ENCODE data around the gene ATP4A.

The ATP4A gene

GRCh38 chr19:35549174-35549788 lies 14.2 kb downstream of the ATP4A start:
- DNase-seq, result peak; percentile 70

GRCh38 chr19:35546532-35546931 lies 16.9 kb downstream of the ATP4A start:
- DNase-seq, result no peak

DNA sequence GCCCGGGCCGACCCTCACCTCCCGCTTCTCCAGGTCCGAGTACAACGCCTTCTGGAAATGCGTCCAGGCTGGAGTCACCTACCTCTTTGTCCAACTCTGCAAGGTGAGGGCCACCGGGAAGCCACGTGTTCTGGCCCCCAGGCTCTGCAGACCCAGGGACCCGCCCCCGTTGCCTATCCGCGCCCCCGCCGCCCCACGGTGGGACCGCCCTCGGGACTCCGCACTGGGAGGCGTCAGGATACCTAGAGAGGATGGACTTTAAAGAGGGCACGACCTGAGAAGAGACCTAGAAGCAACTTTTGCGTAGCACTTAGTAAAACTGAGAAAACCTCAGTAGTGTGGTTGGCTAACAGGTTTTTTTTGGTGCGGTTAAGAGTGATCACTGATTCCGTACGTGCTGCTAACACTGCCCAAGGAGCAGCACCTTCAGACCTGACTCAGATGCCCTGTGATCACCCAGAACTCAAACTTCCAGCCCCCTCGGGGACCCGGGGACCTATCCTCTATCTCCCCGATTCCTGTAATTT lies 17.5 kb downstream of the ATP4A start:
- peak; percentile 43 for DNase-seq

DNA sequence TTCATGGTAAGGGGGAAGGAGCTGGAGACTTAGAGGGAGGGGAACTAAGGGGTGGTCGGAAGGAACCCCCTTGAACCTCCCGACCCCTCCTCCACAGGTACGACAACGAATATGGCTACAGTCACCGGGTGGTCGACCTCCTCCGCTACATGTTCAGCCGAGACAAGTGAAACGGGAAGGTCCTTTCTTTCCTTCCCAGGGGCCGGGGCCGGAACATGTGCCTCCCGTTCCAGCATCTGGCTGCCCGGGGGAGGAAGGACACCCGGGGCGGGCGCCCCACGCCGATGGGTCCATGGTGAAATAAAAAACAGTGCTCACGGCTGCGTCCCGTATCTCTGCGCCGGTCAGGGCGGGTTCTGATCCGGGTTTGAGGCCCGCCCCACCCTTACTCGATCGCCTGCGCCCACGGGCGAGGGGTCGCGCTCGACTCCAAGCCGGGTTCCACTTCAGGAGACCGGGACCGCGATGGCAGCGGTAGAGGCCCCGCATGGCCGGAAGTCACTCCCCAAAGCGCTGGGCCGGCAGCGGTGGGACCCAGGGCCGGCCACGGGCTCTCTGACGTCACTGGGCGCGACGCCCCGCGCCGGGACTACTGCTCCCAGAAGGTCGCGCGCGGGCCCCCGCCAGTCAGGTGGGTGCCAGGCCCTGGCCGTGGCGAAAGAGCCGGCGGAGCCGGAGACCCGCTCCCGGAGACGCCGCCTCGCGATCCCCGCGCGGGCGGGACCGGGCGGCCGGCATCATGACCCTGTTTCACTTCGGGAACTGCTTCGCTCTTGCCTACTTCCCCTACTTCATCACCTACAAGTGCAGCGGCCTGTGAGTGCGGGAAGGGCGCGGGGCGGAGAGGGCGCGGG lies 18.2 kb downstream of the ATP4A start, which contains the start of gene TMEM147:
TMEM147 (plus strand) TSS at position 626 of the 854 bp plus-strand sequence; CDS start at position 740, 114 bp downstream.
- DNase-seq, result peak; percentile 85

DNA sequence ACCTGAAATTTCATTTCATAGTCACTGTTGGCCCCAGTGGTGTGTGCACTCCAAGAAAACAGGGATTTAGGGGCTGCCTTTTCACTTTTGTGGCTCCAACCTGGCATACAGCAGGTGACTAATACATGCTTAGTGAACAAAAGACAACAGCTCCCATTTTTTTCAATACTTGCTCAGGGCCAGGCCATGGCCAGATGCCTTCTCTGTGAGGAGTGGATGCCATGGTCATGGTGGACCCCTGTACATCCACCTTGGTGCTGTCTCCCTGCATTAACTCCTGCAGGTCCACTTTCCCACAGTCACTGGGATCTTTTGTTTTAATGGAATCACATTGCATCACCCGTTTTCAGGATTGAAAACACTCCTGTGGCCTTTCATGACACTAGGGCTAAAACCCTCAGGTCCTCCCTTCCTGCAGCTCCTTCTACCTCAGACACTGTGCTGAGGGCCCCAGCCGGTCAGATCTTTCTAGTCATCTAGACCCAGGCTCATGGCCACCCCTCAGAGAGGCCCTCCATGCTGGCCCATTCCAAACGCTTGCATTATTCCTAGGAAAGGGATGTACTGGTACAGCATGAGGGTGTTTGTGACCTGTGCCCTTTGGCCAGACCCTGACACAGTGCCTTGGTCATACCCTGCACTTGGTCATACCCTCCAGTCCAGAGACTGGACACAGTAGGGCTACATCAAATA lies 19.2 kb downstream of the ATP4A start:
- no peak for DNase-seq

DNA sequence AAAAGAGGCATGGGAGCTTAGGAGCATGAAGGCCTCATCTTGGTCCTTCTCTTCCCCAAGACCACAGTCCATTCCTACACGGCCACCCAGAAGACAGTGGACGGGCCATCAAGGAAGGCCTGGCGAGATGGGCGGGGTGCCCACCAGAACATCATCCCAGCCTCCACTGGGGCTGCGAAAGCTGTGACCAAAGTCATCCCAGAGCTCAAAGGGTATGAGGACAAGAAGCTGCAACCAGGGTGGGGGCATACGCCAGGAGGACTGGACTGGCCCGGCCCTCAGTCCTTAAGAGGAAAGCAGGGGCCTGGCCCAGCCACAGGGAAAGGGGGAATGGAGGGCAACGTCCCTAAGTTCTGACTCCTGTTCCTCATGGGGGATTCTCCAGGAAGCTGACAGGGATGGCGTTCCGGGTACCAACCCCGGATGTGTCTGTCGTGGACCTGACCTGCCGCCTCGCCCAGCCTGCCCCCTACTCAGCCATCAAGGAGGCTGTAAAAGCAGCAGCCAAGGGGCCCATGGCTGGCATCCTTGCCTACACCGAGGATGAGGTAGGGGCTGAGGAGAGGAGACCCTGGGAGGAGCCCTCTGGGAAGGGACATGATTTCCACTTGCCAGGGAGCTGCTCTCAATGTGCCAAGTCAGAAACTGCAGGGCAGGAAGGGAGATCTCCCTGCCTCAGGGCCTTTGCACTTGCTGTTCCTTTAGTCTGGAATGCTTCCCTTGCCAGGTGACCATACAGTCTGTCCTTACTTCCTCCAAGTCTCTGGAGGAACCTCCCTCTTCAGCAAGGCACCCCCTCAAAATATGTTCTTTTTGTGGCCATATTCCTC lies 20.0 kb downstream of the ATP4A start:
- no peak for DNase-seq

DNA sequence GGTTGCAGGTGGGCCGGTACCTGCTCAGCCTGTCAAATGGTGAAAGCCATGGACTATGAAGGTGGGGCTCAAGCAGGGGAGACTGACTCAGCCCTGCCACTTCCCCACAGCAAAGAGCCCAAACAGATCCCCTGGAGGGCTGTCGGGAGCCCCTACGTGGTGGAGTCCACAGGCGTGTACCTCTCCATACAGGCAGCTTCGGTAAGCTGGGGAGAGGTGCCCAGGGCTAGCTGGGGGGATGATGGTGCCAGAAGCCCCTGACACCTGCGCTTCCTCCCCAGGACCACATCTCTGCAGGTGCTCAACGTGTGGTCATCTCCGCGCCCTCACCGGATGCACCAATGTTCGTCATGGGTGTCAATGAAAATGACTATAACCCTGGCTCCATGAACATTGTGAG lies 21.2 kb downstream of the ATP4A start:
- DNase-seq, result no peak

GRCh38 chr19:35540356-35540927 lies 23.0 kb downstream of the ATP4A start:
- no peak for DNase-seq

- DNase-seq, result no peak
Measured at GRCh38 chr19:35539850-35540249, 23.6 kb downstream of the ATP4A start.

- DNase-seq, result no peak
Measured at GRCh38 chr19:35539314-35539713, 24.1 kb downstream of the ATP4A start.

DNA sequence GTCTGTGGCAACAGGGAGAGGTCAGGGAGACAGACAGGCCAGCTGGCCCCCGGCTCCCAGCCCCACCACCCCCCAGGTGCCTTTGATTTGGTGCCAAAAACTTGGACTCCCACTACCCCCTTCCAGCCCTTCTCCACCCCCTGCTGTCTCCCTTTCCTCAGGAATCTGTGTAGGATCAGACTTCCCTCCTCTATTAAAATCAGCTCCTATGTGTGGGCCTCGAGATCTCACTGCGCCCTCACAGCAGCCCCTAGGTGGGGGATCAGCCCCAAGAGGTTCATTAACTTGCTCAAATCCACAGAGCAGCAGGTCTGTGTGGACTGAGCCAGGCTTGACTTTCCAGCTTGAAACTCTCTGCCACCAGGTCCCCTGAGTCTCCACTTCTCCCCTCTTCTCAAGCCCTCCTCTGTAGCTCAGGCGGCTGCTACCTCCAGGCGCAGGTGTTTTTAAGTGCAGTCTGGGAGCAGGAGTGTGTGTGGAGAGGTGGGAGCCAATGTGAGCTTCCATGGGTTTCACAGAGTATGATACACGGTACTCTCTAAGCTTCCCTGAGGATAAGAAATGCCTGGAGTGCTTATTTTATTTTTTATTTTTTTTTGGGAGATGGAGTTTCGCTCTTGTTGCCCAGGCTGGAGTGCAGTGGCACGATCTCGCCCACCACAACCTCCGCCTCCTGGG lies 28.5 kb downstream of the ATP4A start:
- no peak for DNase-seq

- DNase-seq, result peak; percentile 23
Measured at GRCh38 chr19:35533822-35534392, 29.6 kb downstream of the ATP4A start.

GRCh38 chr19:35533201-35533821 lies 30.1 kb downstream of the ATP4A start, which contains the start of gene GAPDHS:
GAPDHS (plus strand) TSS chr19:35533456; CDS start chr19:35533528, 72 bp downstream.
- no peak for DNase-seq

DNA sequence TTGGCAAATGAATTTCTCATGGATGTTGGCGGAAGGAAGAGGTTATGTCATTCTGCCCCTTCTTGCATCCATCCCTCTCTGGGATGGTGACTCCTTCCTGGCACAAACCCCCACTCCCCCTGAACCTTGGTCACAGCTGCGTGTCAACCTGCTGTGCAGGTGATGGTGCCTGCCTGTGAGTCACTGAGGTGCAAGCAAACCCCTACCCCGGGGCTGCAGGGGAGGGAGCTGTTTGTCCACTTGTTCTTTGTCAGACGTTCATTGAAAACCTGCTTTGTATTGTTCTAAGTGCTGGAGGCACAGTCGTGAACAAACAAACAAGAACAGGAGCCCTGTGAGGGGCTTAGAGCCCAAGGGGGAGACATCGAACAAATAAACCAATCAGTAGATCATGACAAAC lies 32.2 kb downstream of the ATP4A start:
- DNase-seq, result no peak

GRCh38 chr19:35529241-35530218 lies 33.9 kb downstream of the ATP4A start:
- no peak for DNase-seq

- DNase-seq, result peak; percentile 81
Measured at GRCh38 chr19:35528218-35529038, 35.0 kb downstream of the ATP4A start, which contains the start of gene SBSN. SBSN (minus strand) TSS chr19:35528311; CDS start chr19:35528281, 30 bp downstream.

DNA sequence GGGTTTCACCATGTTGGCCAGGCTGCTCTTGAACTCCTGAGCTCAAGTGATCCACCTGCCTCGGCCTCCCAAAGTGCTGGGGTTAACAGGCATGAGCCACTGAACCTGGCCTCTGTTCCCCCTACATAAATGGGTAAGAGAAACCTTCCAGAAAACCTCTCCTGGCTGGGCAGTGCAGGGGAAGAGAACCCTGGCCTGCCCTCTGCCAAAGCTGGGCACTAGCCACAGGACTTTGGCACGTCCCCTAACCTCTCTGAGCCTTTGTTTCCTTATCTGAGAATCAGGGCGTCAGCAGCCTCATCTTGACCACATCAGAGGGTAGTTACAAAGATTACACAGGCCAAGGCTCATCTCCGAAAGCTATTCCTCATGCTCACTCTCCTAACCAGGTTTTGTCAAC lies 37.6 kb downstream of the ATP4A start:
- DNase-seq, result no peak

- no peak for DNase-seq
Measured at GRCh38 chr19:35524181-35524837, 39.1 kb downstream of the ATP4A start.

Measured in EL (cell line).